Activated naive CD8-positive, alpha-beta T cell treated with anti-CD3 and anti-CD28 coated beads, Interleukin-2, amount 50 U/mL, for 16 hours (primary cell): ENCODE data around the gene RGPD8.
"Not testable (repeated sequence)": the region's sequence is repeated elsewhere in the genome, so short reads cannot be mapped to it uniquely, and the experiment has no call there.

Experiments used
- DNase-seq: peaks from one replicate; pipeline ENCODE4 v3.0.0-alpha.2; 2020; ENCODE audit warnings: low read depth, low spot score

Gene RGPD8

DNA sequence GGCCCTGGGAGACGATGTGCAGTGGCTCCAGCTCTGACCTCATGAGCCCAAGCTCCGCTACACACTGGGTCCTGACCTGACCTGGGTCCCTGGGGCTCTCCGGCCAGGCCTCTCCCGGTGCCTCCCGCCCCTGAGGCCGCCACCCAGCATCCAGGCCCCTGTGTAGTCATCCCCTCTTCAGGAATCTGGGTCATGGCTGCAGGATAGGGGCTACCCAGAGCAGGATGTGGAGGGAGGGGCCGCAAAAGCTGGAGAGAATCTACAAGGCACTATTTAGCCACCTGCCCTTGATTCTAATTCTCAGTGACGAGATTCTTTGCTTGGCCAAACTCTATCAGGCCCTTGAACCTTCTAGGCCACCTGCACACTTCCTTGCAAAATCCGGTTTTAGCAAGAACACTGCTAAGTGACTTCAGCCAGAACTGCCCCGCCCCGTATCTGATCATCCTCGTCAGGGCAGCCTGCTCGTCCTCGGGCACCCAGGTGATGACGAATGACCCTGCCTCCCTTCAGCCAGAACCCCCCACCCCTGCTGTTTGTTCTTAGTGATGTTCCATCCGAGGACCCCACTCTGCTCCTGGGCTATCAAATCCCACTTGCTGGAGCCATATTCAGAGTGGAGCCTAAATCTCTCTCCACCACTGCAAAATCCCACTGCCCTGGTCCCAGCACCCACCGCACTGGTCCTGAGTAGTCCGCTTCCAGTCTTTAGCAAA lies 2.4 kb upstream of the RGPD8 start:
- not testable (repeated sequence) for DNase-seq

- DNase-seq: not testable (repeated sequence)
These were observed 1.7 kb upstream of the RGPD8 start for GRCh38 chr2:112434890-112435715.

DNA sequence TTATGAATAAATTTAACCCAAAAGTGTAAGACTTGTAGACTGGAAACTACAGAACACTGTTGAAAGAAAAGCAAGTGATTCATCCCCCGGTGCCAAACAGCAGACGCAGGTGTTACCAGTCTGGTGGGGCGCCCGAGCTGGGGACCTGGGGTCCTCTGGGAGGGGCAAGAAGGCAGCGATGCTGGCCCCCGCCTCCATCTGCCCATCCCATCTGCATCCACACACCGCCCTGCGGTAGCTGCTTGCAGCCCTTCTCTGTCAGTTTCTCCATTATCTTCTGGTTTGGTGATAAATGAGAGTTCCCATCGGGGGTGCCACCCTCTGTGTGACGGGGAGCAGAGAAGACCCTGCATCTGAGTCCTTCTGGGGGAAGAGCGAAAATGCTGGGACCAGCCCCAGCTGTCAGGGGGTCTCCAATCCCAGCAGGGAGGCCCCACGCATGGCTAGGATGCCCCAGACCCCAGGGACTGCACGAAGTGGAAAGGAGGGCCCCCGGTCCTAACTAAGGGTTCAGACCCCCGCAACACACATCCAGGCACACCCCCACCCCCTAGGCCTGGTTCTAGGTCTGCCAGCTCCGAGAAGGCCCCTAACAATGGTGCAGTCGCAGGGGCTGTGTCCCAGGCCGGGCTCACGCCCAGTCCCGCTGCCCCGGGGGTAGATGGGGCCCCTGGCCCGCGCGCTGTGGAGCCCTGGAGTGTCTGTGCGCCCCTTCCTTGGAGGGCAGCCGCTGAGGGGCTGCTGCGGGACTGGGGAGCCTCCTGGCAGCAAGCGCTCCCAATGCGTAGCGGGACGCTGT lies 686 bp upstream of the RGPD8 start:
- no peak for DNase-seq

GRCh38 chr2:112432735-112433479 lies 538 bp downstream of the RGPD8 start:
- not testable (repeated sequence) for DNase-seq

DNA sequence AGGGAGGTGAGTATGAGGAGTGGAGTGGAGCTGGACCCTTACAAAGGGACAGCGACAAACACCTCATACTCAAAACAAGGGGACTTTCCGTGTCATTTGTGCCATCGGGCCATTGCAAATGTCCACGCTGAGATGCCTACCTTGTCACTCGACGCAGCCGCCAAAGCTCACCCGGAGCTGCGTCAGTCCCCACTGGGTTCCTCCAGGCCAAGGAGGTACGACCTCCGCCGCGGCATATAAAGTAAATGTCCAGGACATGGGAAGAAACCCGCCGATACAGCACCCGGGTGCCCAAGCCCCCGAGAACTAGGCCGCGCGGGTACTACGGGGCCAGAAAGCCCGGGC lies 1.1 kb downstream of the RGPD8 start:
- not testable (repeated sequence) for DNase-seq

GRCh38 chr2:112431587-112432295 lies 1.7 kb downstream of the RGPD8 start:
- not testable (repeated sequence) for DNase-seq

DNA sequence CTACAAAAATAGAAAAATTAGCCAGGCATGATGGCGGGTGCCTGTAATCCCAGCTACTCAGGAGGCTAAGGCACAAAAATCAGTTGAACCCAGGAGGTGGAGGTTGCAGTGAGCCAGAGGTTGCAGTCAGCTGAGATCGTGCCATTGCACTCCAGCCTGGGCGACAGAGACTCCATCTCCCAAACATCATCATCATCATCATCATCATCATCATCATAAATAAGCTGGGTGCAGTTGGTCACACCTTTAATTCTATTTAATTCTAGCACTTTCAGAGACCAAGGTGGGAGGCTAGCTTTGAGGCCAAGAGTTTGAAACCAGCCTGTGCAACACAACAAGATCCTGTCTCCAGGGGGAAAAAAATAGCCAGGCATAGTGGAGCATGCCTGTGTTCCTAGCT lies 8.9 kb downstream of the RGPD8 start:
- DNase-seq: not testable (repeated sequence)

DNA sequence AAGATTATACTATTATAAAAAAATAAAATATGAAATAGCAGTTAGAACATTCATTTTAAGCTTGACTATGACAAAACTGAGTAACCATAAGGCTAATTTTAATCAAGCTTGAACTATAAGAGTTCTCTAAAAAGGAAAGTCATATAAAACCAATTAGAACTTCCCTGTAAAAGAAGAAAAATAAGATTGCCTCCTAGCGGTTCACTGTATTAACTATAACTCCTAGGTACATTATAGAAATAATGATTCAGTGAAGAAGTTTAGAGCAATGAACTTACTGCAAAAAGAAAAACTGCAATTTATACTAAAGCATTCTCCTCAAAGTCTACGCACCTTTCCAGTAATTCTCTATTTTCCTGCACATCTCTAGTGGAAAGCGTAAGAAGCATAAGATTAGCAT lies 16.6 kb downstream of the RGPD8 start:
- not testable (repeated sequence) for DNase-seq

GRCh38 chr2:112360055-112360454 lies 73.4 kb downstream of the RGPD8 start:
- not testable (repeated sequence) for DNase-seq

DNA sequence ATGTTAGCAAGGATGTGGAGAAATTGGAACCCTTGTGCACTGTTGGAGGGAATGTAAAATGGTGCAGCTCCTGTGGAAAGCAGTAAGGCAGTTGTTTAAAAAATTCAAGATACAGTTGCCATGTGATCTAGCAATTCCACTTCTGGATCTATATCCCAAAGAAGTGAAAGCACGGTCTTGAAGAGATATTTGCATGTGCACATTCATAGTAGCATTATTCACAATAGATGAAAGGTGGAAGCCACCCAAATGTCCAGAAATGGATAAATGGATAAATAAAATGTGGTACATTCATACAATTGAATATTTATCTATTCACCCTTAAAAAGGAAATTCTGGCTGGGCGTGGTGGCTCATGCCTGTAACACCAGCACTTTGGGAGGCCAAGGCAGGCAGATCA lies 79.1 kb downstream of the RGPD8 start:
- DNase-seq: not testable (repeated sequence)

- DNase-seq: not testable (repeated sequence)
These were observed 80.4 kb downstream of the RGPD8 start for GRCh38 chr2:112352809-112353603.

DNA sequence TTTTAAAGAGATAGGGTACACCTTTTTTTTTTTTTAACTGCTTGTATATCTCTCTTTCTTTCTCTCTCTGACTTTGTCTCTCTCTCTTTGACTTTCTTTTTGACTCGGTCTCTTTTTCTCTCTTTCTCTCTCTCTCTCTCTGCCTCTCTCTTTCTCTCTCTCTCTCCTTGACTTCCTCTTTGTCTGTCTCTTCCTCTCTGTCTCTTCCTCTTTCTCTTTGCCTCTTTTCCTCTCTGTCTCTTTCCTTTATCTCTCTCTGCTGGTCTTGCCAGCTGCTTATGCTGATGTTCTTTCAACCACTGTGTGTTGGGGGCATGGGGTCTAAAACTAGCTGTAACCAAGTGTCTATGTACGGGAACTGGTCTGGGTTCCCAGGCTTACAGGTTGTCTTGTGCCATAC lies 81.2 kb downstream of the RGPD8 start:
- DNase-seq: not testable (repeated sequence)

GRCh38 chr2:112345030-112346027 lies 88.1 kb downstream of the RGPD8 start:
- DNase-seq: no peak

- DNase-seq: no peak
These were observed 89.4 kb downstream of the RGPD8 start for GRCh38 chr2:112343827-112344585.

DNA sequence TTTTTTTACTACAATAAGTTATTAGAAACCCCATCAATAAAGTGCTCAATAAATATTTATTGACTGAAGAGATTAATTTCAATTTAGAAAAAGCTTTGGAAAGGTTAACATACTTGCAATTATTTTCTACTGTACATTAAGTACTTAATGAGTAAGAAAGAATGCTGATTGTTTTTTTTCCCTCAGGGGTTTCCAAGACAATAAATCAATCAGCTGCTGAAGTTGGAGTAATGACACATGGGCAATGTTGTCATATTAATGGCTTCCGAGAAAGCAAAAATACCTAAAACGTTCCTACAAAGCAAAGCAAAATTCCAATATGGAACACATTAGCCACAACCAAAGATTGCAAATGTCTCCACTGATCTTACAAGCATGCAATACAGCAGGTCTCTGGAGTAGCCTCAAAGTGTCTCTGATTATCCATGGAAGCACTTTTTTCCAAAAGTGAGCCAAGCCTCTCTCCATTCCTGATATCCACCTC lies 91.3 kb downstream of the RGPD8 start:
- no peak for DNase-seq

DNA sequence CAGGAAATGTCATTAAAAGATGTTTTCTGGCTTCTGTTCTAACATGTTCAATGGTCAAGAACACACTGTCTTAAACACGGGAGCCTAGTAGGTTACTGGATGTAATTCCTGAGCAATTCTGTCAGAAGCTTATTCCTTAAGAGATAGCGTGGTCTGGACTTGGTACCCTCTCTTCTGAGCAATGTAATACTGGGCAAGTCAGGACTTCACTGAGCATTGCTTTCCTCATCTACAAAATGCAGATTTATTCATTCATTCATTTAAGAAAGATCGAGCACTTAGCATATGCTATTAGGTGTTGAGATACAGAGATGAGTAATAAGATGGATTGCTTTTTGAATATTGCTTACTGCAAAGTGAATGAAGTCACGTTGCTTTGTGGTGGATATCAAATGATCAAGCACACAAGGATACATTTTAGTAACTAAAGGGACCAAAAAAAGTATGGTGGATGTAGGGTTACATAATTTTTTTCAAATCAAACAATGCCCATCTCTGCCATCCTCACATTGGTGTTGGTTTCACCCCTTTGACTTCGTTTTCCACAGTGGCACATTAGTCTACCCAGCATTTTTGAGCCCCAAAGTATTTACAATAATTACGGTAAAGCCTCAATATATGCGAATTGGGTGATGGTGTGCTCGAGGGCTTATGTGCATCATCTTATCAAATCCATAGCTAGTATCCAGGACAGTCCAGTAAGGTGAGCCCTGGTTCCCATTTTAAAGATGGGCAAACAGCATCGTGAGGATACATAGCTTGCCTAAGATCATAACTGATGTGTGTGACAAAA lies 92.8 kb downstream of the RGPD8 start:
- DNase-seq: no peak

GRCh38 chr2:112339986-112340385 lies 93.5 kb downstream of the RGPD8 start:
- DNase-seq: no peak
